Epithelial cell of esophagus (primary cell): ENCODE results near the gene GSC2.
A peak's percentile ranks its signal among the peaks of the same experiment; 100 is the strongest.

Experiments used
- DNase-seq: peaks from one replicate; pipeline ENCODE4 v3.0.0; 2010; ENCODE audit warnings: low read depth
- H3K4me3 ChIP-seq: 2 replicates; pipeline ENCODE4 v1.5.1; 2011; ENCODE audit warnings: mild to moderate bottlenecking, low read length, control low read depth
- CTCF ChIP-seq: IDR thresholded peaks from 2 replicates; pipeline ENCODE4 v1.5.1; 2011; ENCODE audit warnings: low read depth, mild to moderate bottlenecking, low read length, control low read depth, inconsistent platforms; ENCODE audit not compliant: insufficient read depth; ENCODE audit errors: missing control alignments

GSC2 gene

DNA sequence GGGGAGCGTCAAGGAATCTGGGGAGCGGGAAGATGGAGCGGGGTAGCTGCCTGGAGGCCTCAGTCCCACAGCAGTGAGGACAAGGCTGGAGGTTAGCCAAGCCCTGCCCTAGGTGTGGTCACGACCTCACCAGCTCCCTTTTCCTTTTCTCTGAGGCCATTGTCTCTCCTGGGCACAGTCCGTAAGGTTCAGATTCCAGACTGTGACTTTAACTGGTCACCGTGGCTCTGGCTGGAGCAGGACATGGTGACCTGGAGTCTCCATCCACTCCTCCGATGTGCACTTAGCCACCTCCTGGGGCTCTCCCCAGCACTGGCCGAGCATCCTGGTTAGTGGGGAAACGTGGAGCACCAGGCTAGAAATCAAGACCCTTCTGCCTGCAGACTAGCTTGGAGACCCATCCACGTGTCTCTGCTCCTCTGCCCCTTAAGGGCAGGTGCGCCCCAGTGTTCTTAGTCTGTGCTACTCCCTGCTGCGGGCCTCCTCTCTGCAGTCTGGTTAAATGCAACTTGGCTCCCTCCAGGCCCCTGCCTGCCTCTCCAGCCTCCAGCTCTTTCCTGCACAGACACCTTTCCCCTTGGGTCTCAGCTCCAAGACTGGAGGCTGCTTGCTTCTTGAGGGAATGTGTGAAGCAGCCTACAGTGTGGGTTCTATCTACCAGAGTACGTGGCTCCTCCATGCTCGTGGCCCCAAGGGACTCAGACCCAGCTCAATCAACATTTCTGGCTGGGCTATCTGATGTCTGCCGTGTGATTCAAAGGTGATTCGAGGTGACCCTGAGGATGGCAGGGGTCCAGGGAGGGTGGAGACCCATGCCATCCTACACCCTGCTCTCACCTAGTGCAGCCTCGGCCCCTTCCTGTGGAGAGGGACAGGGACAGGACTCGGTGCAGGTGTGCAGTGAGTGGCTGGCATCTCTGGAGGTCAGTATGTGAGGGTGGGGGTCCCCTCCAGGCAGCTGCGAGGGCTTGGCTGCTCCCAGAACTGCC, 23.2 kb upstream of the GSC2 start:
- H3K4me3 ChIP-seq, result peak overlapping the region; percentile 93
- TF ChIP-seq CTCF, result no peak

DNA sequence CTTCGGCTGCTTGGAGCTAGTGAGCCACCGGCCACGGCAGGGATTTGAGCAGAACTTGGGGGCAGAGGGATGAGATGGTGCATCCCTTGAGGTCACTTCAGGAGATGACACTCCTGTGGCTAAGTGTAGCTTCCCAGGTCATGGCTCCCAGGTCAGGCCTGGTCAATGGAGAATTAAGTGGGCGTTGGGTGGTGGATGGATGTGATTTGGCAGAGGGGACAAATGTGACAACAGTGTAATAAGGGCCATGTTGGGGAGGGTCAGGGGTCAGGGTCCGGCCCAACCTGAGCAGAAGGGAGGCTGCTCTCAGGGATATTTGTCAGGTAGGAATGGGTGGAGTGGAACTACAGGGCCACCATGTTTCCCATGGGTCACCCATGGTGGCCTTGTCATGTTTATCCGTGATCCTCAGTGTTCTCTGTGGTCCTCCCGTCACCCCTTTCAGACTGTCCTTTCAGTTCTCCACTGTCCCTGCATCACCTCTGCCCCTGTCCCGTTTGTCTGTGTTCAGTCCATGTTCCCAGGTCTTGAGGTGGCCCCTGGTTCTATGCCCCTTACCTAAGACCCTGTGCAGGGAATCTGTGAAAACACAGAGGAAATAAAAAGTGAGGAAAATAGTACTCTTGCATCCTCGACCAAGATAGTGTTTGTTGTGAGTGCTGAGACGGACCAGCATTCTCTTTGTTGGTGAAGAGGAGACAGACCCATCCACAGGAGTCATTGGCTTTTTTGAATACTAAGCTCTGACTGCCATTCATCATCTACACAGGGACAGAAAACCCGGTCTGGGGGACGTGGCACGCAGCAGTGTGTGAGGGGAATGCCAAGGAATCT, 22.3 kb upstream of the GSC2 start:
- no peak for DNase-seq

More for the DNA sequence above, 23.2 kb upstream of the GSC2 start:
- DNase-seq, result no peak

GRCh38 chr22:19169947-19170318, 19.8 kb upstream of the GSC2 start:
- TF ChIP-seq CTCF, result no peak
- no peak for DNase-seq
- no peak overlapping the region for H3K4me3 ChIP-seq

More for the DNA sequence above, 22.3 kb upstream of the GSC2 start:
- no peak for TF ChIP-seq CTCF
- H3K4me3 ChIP-seq, result peak overlapping the region; percentile 93

GRCh38 chr22:19169002-19169946, 19.2 kb upstream of the GSC2 start:
- peak overlapping the region; percentile 27 for H3K4me3 ChIP-seq
- no peak for DNase-seq
- no peak for TF ChIP-seq CTCF

DNA sequence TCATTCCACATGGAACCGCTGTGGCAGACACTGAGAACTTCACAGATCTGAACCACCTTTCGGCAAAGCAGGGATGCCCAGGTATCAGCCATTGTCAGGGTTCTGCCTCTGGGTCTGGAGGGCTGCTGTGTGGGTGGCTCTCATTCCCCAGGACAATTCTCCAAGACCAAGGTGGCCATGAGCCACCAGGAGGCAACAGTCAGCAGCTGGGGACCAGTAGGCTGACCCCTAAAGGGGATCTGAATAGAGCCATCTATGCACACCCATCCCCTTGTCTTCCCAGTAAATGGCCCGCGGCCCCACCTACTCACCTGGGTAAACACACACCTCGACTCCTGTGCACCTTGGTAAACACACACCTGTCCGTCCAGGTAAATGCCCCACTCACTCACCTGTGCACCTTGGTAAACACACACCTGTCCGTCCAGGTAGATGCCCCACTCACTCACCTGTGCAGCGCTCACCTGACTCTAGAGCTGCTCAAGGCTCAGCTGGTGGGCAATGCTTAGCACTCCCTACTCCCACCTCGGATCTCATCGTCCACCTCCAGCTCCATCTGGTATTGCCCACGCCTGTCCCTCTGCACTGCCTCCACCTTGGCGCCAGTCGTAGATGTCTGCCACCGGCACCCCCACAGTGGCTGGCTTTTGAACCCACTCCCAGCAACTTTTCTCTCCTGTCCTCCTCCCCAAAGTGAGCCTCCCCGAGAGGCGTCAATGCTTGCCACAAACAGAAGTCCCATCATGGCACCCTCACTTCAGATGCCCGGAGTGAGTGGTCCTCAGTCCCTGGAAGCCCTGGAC, 18.2 kb upstream of the GSC2 start:
- peak; percentile 10 for TF ChIP-seq CTCF
- DNase-seq, result no peak
- H3K4me3 ChIP-seq, result no peak overlapping the region
